Stomach (tissue), 19 donors: ENCODE data around the gene WLS. TPM values are rescaled to one million over a fixed set of nuclear protein-coding genes. Genes with fewer than 3 reads are reported as not detected.

Source experiments
- DNase-seq, 2 donors: peaks; one replicate each; pipeline versions ENCODE4 v3.0.0 to v3.0.0-alpha.2; 2013 to 2019
- H3K27ac ChIP-seq, 5 donors: fragments of 200-600 bp in 4 of 5; sonication (generic) in 4 of 5; one replicate each; pipeline ENCODE4 v1.5.1; 2013 to 2019; ENCODE audit warnings: mild to moderate bottlenecking in 1 of 5, moderate library complexity in 1 of 5
- H3K27me3 ChIP-seq, 3 donors: fragments of 200-600 bp; sonication (generic); one replicate each; pipeline ENCODE4 v1.5.1; 2017 to 2019; ENCODE audit warnings: mixed run types in 1 of 3
- H3K36me3 ChIP-seq, 4 donors: fragments of 200-600 bp; sonication (generic); 1 replicate in 3 of 4; 2 replicates in 1 of 4; pipeline ENCODE4 v1.5.1; 2016 to 2019
- H3K4me1 ChIP-seq, 4 donors: fragments of 200-600 bp; sonication (generic); one replicate each; pipeline ENCODE4 v1.5.1; 2016 to 2019
- H3K4me3 ChIP-seq, 4 donors: fragments of 200-600 bp; sonication (generic) in 3 of 4; one replicate each; pipeline ENCODE4 v1.5.1; 2016 to 2019; ENCODE audit warnings: mild to moderate bottlenecking in 1 of 4
- H3K9me3 ChIP-seq, 4 donors: fragments of 200-600 bp; sonication (generic); one replicate each; pipeline ENCODE4 v1.5.1; 2016 to 2019
- EP300 ChIP-seq: sonication (generic); formaldehyde crosslinking; IDR thresholded peaks from one replicate; pipeline ENCODE4 v1.6.1; 2017; ENCODE audit warnings: antibody characterized with exemption
- POLR2A ChIP-seq, 4 donors: fragments of 450-650 bp; IDR thresholded peaks; one replicate each; pipeline ENCODE4 v1.6.1; 2016; ENCODE audit warnings: antibody characterized with exemption in 4 of 4, control low read depth in 2 of 4, mild to moderate bottlenecking in 1 of 4, moderate library complexity in 1 of 4
- POLR2AphosphoS5 ChIP-seq, 3 donors: sonication (generic); formaldehyde crosslinking; IDR thresholded peaks; one replicate each; pipeline ENCODE4 v1.6.1; 2016; ENCODE audit warnings: antibody characterized with exemption in 3 of 3
- WGBS, 5 donors: extraction: QIAGEN DNeasy Blood & Tissue Kit in 3 of 5; methylation state at CpG; one replicate each; pipeline versions ENCODE4 v1.1.5 to v1.1.7; 2013 to 2018; 5-methylcytosine and 5-hydroxymethylcytosine counted together
- intact Hi-C: fragments of 100-400 bp; cut with DNase I; formaldehyde crosslinking; loops from one replicate; pipeline ENCODE4 v1.15.1; 2023; ENCODE audit warnings: low total_unique reads
- long read RNA-seq, 10 donors: transcript quantifications; one replicate each; lab custom pipeline, GENCODE V29; 2026
- polyA plus RNA-seq, 3 donors: library from polyadenylated mRNA; stranded (reverse); fragments of 200-250 nt; gene quantifications; one replicate each; pipeline ENCODE4 v1.2.3, GENCODE V29; 2013
- total RNA-seq, 5 donors: library from RNA; depleted of rRNA; stranded (reverse); fragments of >200 nt; gene quantifications; one replicate each; pipeline versions ENCODE4 v1.1.0 to v1.2.3, GENCODE V29; 2014 to 2016
- TF ChIP-seq, protein P1 (sequence below), 7 experiments: fragments of 450-650 bp in 4 of 7; fragments of 200-600 bp in 3 of 7; sonication (generic) in 3 of 7; IDR thresholded peaks; one replicate each; pipeline ENCODE4 v1.5.1; 2016 to 2019; ENCODE audit warnings: antibody characterized with exemption in 7 of 7, control low read depth in 2 of 7, mild to moderate bottlenecking in 1 of 7
- donor health status: healthy with polysubstance abuse.
- donor health status: Bipolar disorder and iron deficiency.
- donor health status: healthy.

WLS gene
- 100 to 1,000 TPM in 2 of 5 donors, 10 to 100 TPM in 3; 56.2 to 194 (median 92.2) TPM for total RNA-seq
- 10 to 100 TPM; 17.9 to 50.8 (median 37.9) TPM for polyA plus RNA-seq
- long read RNA-seq, donor 1, partial matches to known transcripts: 7 of 12 reads
- long read RNA-seq, donor 1, other reads (novel, unspliced or antisense): 0 of 12 reads
- long read RNA-seq, donor 2, transcript WLS-201 (12 exons, 2,748 nt): major isoform, 8 of 37 reads
- long read RNA-seq, donor 2, transcript WLS-203 (2 exons, 700 nt): major isoform, 8 of 37 reads
- long read RNA-seq, donor 2, partial matches to known transcripts: 12 of 37 reads
- long read RNA-seq, donor 2, other reads (novel, unspliced or antisense): 8 of 37 reads
- long read RNA-seq, donor 3, partial matches to known transcripts: 0 of 8 reads
- long read RNA-seq, donor 3, other reads (novel, unspliced or antisense): 0 of 8 reads
- long read RNA-seq, donor 4, partial matches to known transcripts: 0 of 4 reads
- long read RNA-seq, donor 4, other reads (novel, unspliced or antisense): 0 of 4 reads
- long read RNA-seq, donor 5, transcript WLS-201 (12 exons, 2,748 nt): major isoform, 10 of 25 reads
- long read RNA-seq, donor 5, partial matches to known transcripts: 6 of 25 reads
- long read RNA-seq, donor 5, other reads (novel, unspliced or antisense): 5 of 25 reads
- long read RNA-seq, donor 6: 0 reads
- long read RNA-seq, donor 7, transcript WLS-201 (12 exons, 2,748 nt): major isoform, 8 of 20 reads
- long read RNA-seq, donor 7, partial matches to known transcripts: 7 of 20 reads
- long read RNA-seq, donor 7, other reads (novel, unspliced or antisense): 0 of 20 reads
- long read RNA-seq, donor 8, transcript WLS-201 (12 exons, 2,748 nt): major isoform, 6 of 16 reads
- long read RNA-seq, donor 8, partial matches to known transcripts: 9 of 16 reads
- long read RNA-seq, donor 8, other reads (novel, unspliced or antisense): 0 of 16 reads
- long read RNA-seq, donor 9, transcript WLS-201 (12 exons, 2,748 nt): major isoform, 9 of 23 reads
- long read RNA-seq, donor 9, partial matches to known transcripts: 9 of 23 reads
- long read RNA-seq, donor 9, other reads (novel, unspliced or antisense): 0 of 23 reads
- long read RNA-seq, donor 10, partial matches to known transcripts: 0 of 5 reads
- long read RNA-seq, donor 10, other reads (novel, unspliced or antisense): 0 of 5 reads

DNA sequence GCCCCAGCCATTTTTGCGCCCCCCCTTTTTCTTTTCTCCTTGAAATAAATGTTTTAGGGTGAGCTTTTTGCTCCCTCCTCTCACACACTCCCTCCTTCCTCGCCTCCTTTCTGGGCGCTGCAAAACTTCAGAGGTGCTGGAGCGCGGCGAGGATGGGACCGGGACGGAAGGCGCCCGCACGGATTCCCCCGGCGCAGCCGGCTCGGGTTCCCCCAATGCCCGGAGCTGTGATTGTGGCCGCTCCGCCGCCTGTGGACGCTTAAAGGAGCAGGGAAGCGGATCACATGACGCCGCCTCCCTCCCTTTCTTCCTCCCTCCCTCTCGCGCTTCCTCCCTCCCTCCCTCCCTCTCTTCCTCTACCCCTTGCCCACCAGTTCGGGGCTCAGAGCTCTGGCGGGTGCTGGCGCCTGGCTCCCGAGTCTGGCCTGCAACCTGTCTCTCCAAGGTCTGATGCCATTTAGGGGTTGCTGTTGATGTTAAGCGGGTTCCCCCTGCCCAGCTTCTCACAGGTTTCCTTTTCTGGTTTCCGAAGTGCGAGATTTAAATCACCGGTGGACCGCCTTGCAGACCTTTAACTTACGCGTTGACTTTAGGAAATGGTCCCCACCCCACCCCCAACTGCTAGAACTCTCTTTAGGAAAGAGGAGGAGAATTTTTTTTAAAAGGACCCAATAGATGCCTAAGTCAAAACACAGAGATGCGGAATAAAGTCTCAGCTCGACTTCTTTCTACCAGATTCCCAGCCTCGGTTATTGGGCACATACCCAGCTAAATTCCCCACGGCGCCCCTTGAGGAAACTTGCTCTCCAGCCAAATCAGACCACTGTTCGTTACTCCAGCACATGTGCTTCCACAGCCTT is at the start of gene WLS:
TSS of gene WLS (minus strand) at position 235 of the 860 bp plus-strand sequence. CDS start at position 11, 224 bp downstream.
- Histone ChIP-seq H3K36me3 (no peaks in the 10 kb centered on the region), H3K9me3 (no peaks in the 10 kb centered on the region), H3K27me3 (peaks cover 0 to 5% (median 0%) of the 10 kb centered on the region in 3 donors), H3K4me3 (peak within 1 kb of the TSS; percentile 69 to 76 (median 75)), H3K4me1 (peaks cover 0 to 36% (median 31%) of the 10 kb centered on the region in 4 donors), H3K27ac (peak within 1 kb of the TSS; percentile 88 to 92 (median 91))
- peak; percentile 83 to 94 for DNase-seq
- TF ChIP-seq POLR2A (IDR thresholded peaks at IDR 0.05) (peak in 2 of 4 donors; percentile 41 to 66), EP300 (no peak), POLR2AphosphoS5 (IDR thresholded peaks at IDR 0.05) (peak; percentile 69 to 94 (median 89))
- TF ChIP-seq, protein P1, sequence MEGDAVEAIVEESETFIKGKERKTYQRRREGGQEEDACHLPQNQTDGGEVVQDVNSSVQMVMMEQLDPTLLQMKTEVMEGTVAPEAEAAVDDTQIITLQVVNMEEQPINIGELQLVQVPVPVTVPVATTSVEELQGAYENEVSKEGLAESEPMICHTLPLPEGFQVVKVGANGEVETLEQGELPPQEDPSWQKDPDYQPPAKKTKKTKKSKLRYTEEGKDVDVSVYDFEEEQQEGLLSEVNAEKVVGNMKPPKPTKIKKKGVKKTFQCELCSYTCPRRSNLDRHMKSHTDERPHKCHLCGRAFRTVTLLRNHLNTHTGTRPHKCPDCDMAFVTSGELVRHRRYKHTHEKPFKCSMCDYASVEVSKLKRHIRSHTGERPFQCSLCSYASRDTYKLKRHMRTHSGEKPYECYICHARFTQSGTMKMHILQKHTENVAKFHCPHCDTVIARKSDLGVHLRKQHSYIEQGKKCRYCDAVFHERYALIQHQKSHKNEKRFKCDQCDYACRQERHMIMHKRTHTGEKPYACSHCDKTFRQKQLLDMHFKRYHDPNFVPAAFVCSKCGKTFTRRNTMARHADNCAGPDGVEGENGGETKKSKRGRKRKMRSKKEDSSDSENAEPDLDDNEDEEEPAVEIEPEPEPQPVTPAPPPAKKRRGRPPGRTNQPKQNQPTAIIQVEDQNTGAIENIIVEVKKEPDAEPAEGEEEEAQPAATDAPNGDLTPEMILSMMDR (IDR thresholded peaks at IDR 0.05): no peak
- WGBS, 5 donors: 1 to 2% (median 1%) methylated on average over 38 to 42 of the region's 42 CpGs
- intact Hi-C loops: loop anchor here (10.0 kb wide), 2 partner anchors 68 to 108 kb away; no protein-coding TSS in a partner anchor

DNA sequence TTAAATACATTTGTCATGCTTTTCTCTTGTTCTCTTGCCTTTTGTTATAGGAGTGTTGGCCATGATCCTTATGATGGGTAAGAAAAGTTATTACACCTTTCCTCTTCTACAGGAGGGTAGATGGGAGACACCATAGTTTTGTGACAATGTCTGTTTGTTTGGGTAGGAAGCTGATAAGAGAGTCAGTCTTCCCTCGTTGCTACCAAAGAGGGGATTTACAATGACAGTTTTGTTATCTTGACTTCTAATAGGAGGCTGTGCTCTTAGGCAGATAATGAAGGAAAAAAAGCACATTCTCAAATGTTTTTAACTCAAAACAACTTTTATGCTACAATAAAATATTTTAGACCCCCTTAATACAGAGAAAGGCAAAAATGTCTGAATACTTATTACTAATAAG is 48.0 kb upstream of the WLS start:
- Histone ChIP-seq H3K4me3 (no peak overlapping the region), H3K27ac (no peak overlapping the region), H3K27me3 (no peaks in the 10 kb centered on the region), H3K36me3 (no peaks in the 10 kb centered on the region), H3K9me3 (no peaks in the 10 kb centered on the region), H3K4me1 (no peaks in the 10 kb centered on the region)
- WGBS, 5 donors: 21 to 41% (median 28%) methylated on average over 1 of the region's 1 CpG
- no peak for DNase-seq
- TF ChIP-seq, protein P1 (IDR thresholded peaks at IDR 0.05): no peak
- no peak for TF ChIP-seq EP300
- TF ChIP-seq POLR2A (IDR thresholded peaks at IDR 0.05): no peak
- no peak for TF ChIP-seq POLR2AphosphoS5 (IDR thresholded peaks at IDR 0.05)
- intact Hi-C loops: no loop called here

DNA sequence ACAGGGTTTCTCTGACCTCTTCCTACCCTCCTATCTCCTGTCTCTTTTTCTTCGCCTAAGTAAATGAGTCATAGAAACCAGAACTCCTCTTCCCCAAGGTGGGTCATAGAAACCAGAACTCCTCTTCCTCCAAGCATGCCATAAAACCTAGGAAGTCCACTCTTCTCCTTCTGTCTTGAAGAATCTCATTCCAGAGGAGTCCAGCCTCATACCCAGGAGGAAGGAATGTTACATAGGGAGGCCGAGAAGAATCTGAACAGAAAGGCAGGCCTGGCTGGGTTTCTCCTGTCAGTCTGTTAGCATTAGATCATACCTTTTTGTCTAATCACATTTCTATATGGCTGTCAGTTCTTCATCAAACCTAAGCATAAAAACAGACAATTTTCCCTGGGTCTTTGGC is 47.5 kb upstream of the WLS start:
- Histone ChIP-seq H3K36me3 (no peaks in the 10 kb centered on the region), H3K27me3 (no peaks in the 10 kb centered on the region), H3K4me1 (no peaks in the 10 kb centered on the region), H3K4me3 (no peak overlapping the region), H3K27ac (no peak overlapping the region), H3K9me3 (no peaks in the 10 kb centered on the region)
- intact Hi-C loops: no loop called here
- WGBS, 5 donors: 84 to 97% (median 86%) methylated on average over 2 of the region's 2 CpGs
- DNase-seq: no peak
- TF ChIP-seq, protein P1 (IDR thresholded peaks at IDR 0.05): no peak
- TF ChIP-seq EP300 (no peak), POLR2AphosphoS5 (IDR thresholded peaks at IDR 0.05) (no peak), POLR2A (IDR thresholded peaks at IDR 0.05) (no peak)
